Measurements from ENCODE around the gene LAMTOR3. TPM values are rescaled to one million over a fixed set of nuclear protein-coding genes. Genes with fewer than 3 reads are reported as not detected.

The LAMTOR3 gene
- total and polyA plus RNA-seq, 9 of the 15 experiments (the other 6 are each of a cell fraction or from before 2014, with no cell fraction given): 17.9 to 146 (median 59.4) TPM

DNA sequence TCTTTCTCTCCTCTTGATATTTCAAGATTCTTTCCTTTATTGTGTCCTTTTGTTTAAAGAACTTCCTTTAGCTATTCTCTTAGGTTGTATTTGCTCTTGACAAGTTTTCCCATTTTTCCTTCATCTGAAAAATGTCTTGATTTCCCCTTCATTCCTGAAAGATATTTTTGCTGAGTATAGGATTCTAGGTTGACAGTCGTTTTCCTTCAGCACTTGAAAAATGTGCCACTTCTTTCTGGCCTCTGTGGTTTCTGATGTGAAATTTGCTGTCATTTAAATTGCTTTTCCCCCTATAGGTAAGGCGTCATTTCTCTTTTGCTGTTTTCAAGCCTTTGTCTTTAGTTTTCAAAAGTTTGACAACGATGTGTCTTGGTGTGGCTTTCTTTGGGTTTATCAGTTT, 23.3 kb upstream of the LAMTOR3 start:
- Histone ChIP-seq H4K20me1 (replicated peaks; ENCODE audit: control insufficient read depth, insufficient read depth, low read length) (no peaks in the 10 kb centered on the region), H2AFZ (ENCODE audit: low read depth, low read length) (no peak overlapping the region), H3K27ac (ENCODE audit: extremely low read depth, low read depth, low read length) (no peak overlapping the region), H3K9me3 (replicated peaks; ENCODE audit: control insufficient read depth, insufficient read depth, low read depth, low read length) (no peaks in the 10 kb centered on the region), H3K4me3 (no peak overlapping the region), H3K4me2 (ENCODE audit: insufficient read depth, low read length) (no peak overlapping the region), H3K27me3 (ENCODE audit: control insufficient read depth in 2 of 2, insufficient read depth in 2 of 2, low read length in 2 of 2) (no peaks in the 10 kb centered on the region), H3K9ac (ENCODE audit: insufficient read depth in 1 of 2, low read depth in 2 of 2, low read length in 2 of 2) (no peak overlapping the region), H3K36me3 (ENCODE audit: control insufficient read depth, insufficient read depth, low read length) (peaks cover 43% of the 10 kb centered on the region; the same call in 2 of the 3 replicates), H3K4me1 (replicated peaks in 1 of 2; ENCODE audit: control insufficient read depth in 2 of 2, insufficient read depth in 2 of 2, low read length in 2 of 2) (no peaks in the 10 kb centered on the region), H3K9me1 (ENCODE audit: control insufficient read depth, insufficient read depth, low read length) (no peaks in the 10 kb centered on the region), H3K79me2 (ENCODE audit: control insufficient read depth, insufficient read depth, low read length) (no peaks in the 10 kb centered on the region)
- ChIA-PET POLR2A (no interaction called here), CTCF (ENCODE audit: low intra/inter-chr PET ratio) (no interaction called here)
- intact Hi-C loops (cut with micrococcal nuclease): no loop called here
- DNase-seq (ENCODE audit: extremely low read depth in 1 of 4, low spot score in 3 of 4) (no peak), FAIRE-seq (no peak), ATAC-seq (no peak)
- 70% methylated on average over 3 of the region's 3 CpGs for WGBS (ENCODE audit: insufficient coverage, low coverage, missing lambda C conversion rate)
- in situ Hi-C loops (cut with MboI): no loop called here
- TSS peak; percentile 19 for BruUV-seq (replicated peaks)
- TF ChIP-seq ZBTB33 (CRISPR knock-in tag; IDR thresholded peaks at IDR 0.05): no peak
- 0 out of 2 replicates have a peak, but pooled peaks have one; percentile 8 for TF ChIP-seq MAFG (tag; conservative IDR thresholded peaks at IDR 0.05)
- TF ChIP-seq ZNF316 (IDR thresholded peaks at IDR 0.05): peak; percentile 54
- no peak for TF ChIP-seq ZKSCAN8 (CRISPR knock-in tag; IDR thresholded peaks at IDR 0.05)
- no peak for TF ChIP-seq ZNF311 (CRISPR knock-in tag; IDR thresholded peaks at IDR 0.05)
- TF ChIP-seq YBX1 (IDR thresholded peaks at IDR 0.05): no peak
- peak; percentile 43; the same call in 1 of the 2 replicates for TF ChIP-seq C11orf30 (IDR thresholded peaks at IDR 0.05; ENCODE audit: low read depth)
- TF ChIP-seq FOXM1 (IDR thresholded peaks at IDR 0.05; ENCODE audit: low read depth): no peak
- no peak for TF ChIP-seq FOXM1 (CRISPR knock-in tag; IDR thresholded peaks at IDR 0.05; ENCODE audit: low read depth)
- no peak for TF ChIP-seq ZNF668 (CRISPR knock-in tag; IDR thresholded peaks at IDR 0.05)
- no peak for TF ChIP-seq ZKSCAN1 (IDR thresholded peaks at IDR 0.05; ENCODE audit: low read depth, low read length)
- no peak for TF ChIP-seq FOXK2 (conservative IDR thresholded peaks at IDR 0.05 in 1 of 2, IDR thresholded peaks at IDR 0.05 in 1 of 2; ENCODE audit: low read depth in 2 of 2)
- no peak for TF ChIP-seq TBP (optimal IDR thresholded peaks at IDR 0.05; ENCODE audit: low read depth, low read length)
- 0 out of 2 replicates have a peak, but pooled peaks have one; percentile 19 for TF ChIP-seq MAFF (IDR thresholded peaks at IDR 0.05; ENCODE audit: low read length)
- TF ChIP-seq, protein P1, sequence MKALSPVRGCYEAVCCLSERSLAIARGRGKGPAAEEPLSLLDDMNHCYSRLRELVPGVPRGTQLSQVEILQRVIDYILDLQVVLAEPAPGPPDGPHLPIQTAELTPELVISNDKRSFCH (CRISPR knock-in tag; IDR thresholded peaks at IDR 0.05): no peak
- TF ChIP-seq, protein P1 (tag; IDR thresholded peaks at IDR 0.05): no peak
- TF ChIP-seq, protein P2, sequence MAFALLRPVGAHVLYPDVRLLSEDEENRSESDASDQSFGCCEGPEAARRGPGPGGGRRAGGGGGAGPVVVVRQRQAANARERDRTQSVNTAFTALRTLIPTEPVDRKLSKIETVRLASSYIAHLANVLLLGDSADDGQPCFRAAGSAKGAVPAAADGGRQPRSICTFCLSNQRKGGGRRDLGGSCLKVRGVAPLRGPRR (CRISPR knock-in tag; IDR thresholded peaks at IDR 0.05): no peak
- TF ChIP-seq ZNF12 (CRISPR knock-in tag; IDR thresholded peaks at IDR 0.05): no peak
